Activated CD8-positive, alpha-beta T cell treated with anti-CD3 and anti-CD28 coated beads, Interleukin-2, amount 10 ng/mL, durations not matched to agents 7 days and 5 days (primary cell): ENCODE results near the gene PUS1. TPM values are rescaled to one million over a fixed set of nuclear protein-coding genes. Genes with fewer than 3 reads are reported as not detected.
"Not testable (repeated sequence)": the region's sequence is repeated elsewhere in the genome, so short reads cannot be mapped to it uniquely, and the experiment has no call there.

Experiments used
- ATAC-seq: fragments of 150-1000 bp; cut with Tn5 transposase; one replicate; pipeline ENCODE4 v1.10.0; 2021; ENCODE audit warnings: moderate library complexity
- CTCF ChIA-PET: fragments of 350-600 bp; sonication (Branson Sonifier 250); formaldehyde crosslinking; loops from one replicate; lab custom pipeline; 2021; ENCODE audit warnings: antibody characterized with exemption; lab: Charles Lee
- POLR2A ChIA-PET: fragments of 350-600 bp; sonication (Branson Sonifier 250); formaldehyde crosslinking; loops from one replicate; lab custom pipeline; 2021; ENCODE audit warnings: antibody characterized with exemption; lab: Charles Lee
- DNase-seq: peaks from one replicate; pipeline ENCODE4 v3.0.0-alpha.2; 2020
- H3K27ac Mint-ChIP-seq: one replicate; pipeline ENCODE4 v1.8.0; 2021; ENCODE audit warnings: mild to moderate bottlenecking, mixed read lengths
- H3K27me3 Mint-ChIP-seq: one replicate; pipeline ENCODE4 v1.8.0; 2021; ENCODE audit warnings: low read depth, mixed read lengths
- H3K36me3 Mint-ChIP-seq: one replicate; pipeline ENCODE4 v1.8.0; 2021; ENCODE audit warnings: low read depth, mixed read lengths
- H3K4me1 Mint-ChIP-seq: one replicate; pipeline ENCODE4 v1.8.0; 2021; ENCODE audit warnings: low read depth, mixed read lengths
- H3K4me3 Mint-ChIP-seq: one replicate; pipeline ENCODE4 v1.8.0; 2021; ENCODE audit warnings: mild to moderate bottlenecking, mixed read lengths
- H3K9me3 Mint-ChIP-seq: one replicate; pipeline ENCODE4 v1.8.0; 2022; ENCODE audit warnings: mixed read lengths; ENCODE audit not compliant: insufficient read depth
- total RNA-seq, 2 experiments: library from RNA; stranded (reverse); gene quantifications; one replicate each; pipeline ENCODE4 v1.2.3, GENCODE V29; 2021

The PUS1 gene
- total RNA-seq, 2 experiments from 2014 or later: 57.3 to 64.7 TPM

GRCh38 chr12:131963381-131963780, 34.3 kb downstream of the PUS1 start:
- no peak for ATAC-seq
- H3K27me3 Mint-ChIP-seq: no peaks in the 10 kb centered on the region
- peak overlapping the region; percentile 1 for H3K27ac Mint-ChIP-seq
- no peak for DNase-seq
- peaks cover 32% of the 10 kb centered on the region for H3K4me1 Mint-ChIP-seq
- H3K4me3 Mint-ChIP-seq: no peak overlapping the region
- peaks cover 24% of the 10 kb centered on the region for H3K36me3 Mint-ChIP-seq
- H3K9me3 Mint-ChIP-seq: no peaks in the 10 kb centered on the region
- ChIA-PET POLR2A (no interaction called here), CTCF (no interaction called here)

GRCh38 chr12:131965073-131965472, 36.0 kb downstream of the PUS1 start:
- Mint-ChIP-seq H3K4me3 (no peak overlapping the region), H3K27me3 (no peaks in the 10 kb centered on the region), H3K36me3 (peaks cover 26% of the 10 kb centered on the region), H3K9me3 (no peaks in the 10 kb centered on the region), H3K4me1 (peaks cover 25% of the 10 kb centered on the region), H3K27ac (no peak overlapping the region)
- POLR2A ChIA-PET: no interaction called here
- ATAC-seq: no peak
- CTCF ChIA-PET: no interaction called here
- DNase-seq: no peak

- ATAC-seq: no peak
- H3K27ac Mint-ChIP-seq: no peak overlapping the region
- no peaks in the 10 kb centered on the region for H3K27me3 Mint-ChIP-seq
- H3K9me3 Mint-ChIP-seq: no peaks in the 10 kb centered on the region
- ChIA-PET POLR2A (no interaction called here), CTCF (no interaction called here)
- no peak overlapping the region for H3K4me3 Mint-ChIP-seq
- peaks cover 12% of the 10 kb centered on the region for H3K36me3 Mint-ChIP-seq
- no peaks in the 10 kb centered on the region for H3K4me1 Mint-ChIP-seq
- DNase-seq: no peak
These were observed 42.1 kb downstream of the PUS1 start for GRCh38 chr12:131971226-131971625.

- Mint-ChIP-seq H3K27me3 (no peaks in the 10 kb centered on the region), H3K27ac (no peak overlapping the region), H3K9me3 (no peaks in the 10 kb centered on the region), H3K4me1 (no peaks in the 10 kb centered on the region), H3K36me3 (peaks cover 12% of the 10 kb centered on the region), H3K4me3 (no peak overlapping the region)
- ChIA-PET POLR2A (no interaction called here), CTCF (no interaction called here)
- no peak for ATAC-seq
- no peak for DNase-seq
These were observed 46.2 kb downstream of the PUS1 start for GRCh38 chr12:131975228-131975627.

- POLR2A ChIA-PET: no interaction called here
- CTCF ChIA-PET: no interaction called here
- Mint-ChIP-seq H3K27ac (no peak overlapping the region), H3K9me3 (no peaks in the 10 kb centered on the region), H3K4me1 (peaks cover 11% of the 10 kb centered on the region), H3K36me3 (peaks cover 26% of the 10 kb centered on the region), H3K27me3 (no peaks in the 10 kb centered on the region), H3K4me3 (no peak overlapping the region)
- ATAC-seq: no peak
- DNase-seq: no peak
These were observed 50.5 kb downstream of the PUS1 start for GRCh38 chr12:131979606-131980005.

- peaks cover 27% of the 10 kb centered on the region for H3K36me3 Mint-ChIP-seq
These were observed 51.2 kb downstream of the PUS1 start for GRCh38 chr12:131980263-131980662.

GRCh38 chr12:131981388-131981787, 52.3 kb downstream of the PUS1 start:
- Mint-ChIP-seq H3K27ac (no peak overlapping the region), H3K27me3 (no peaks in the 10 kb centered on the region), H3K4me1 (peaks cover 16% of the 10 kb centered on the region), H3K4me3 (no peak overlapping the region), H3K9me3 (no peaks in the 10 kb centered on the region), H3K36me3 (peaks cover 32% of the 10 kb centered on the region)
- no peak for ATAC-seq
- ChIA-PET POLR2A (no interaction called here), CTCF (no interaction called here)
- no peak for DNase-seq

More at GRCh38 chr12:131980263-131980662, 51.2 kb downstream of the PUS1 start:
- peaks cover 16% of the 10 kb centered on the region for H3K4me1 Mint-ChIP-seq
- no peak for ATAC-seq
- no peaks in the 10 kb centered on the region for H3K9me3 Mint-ChIP-seq
- ChIA-PET POLR2A (no interaction called here), CTCF (no interaction called here)
- no peaks in the 10 kb centered on the region for H3K27me3 Mint-ChIP-seq
- no peak overlapping the region for H3K27ac Mint-ChIP-seq
- no peak overlapping the region for H3K4me3 Mint-ChIP-seq
- no peak for DNase-seq

- DNase-seq: no peak
- peaks cover 39% of the 10 kb centered on the region for H3K36me3 Mint-ChIP-seq
- peaks cover 16% of the 10 kb centered on the region for H3K4me1 Mint-ChIP-seq
- ChIA-PET POLR2A (no interaction called here), CTCF (no interaction called here)
- no peaks in the 10 kb centered on the region for H3K27me3 Mint-ChIP-seq
- no peak for ATAC-seq
- H3K27ac Mint-ChIP-seq: no peak overlapping the region
- no peak overlapping the region for H3K4me3 Mint-ChIP-seq
- no peaks in the 10 kb centered on the region for H3K9me3 Mint-ChIP-seq
These were observed 53.0 kb downstream of the PUS1 start for GRCh38 chr12:131982041-131982440.

- no peak overlapping the region for H3K27ac Mint-ChIP-seq
- no peak overlapping the region for H3K4me3 Mint-ChIP-seq
- ChIA-PET POLR2A (no interaction called here), CTCF (no interaction called here)
- DNase-seq: no peak
- no peaks in the 10 kb centered on the region for H3K9me3 Mint-ChIP-seq
- ATAC-seq: no peak
- H3K27me3 Mint-ChIP-seq: no peaks in the 10 kb centered on the region
- peaks cover 16% of the 10 kb centered on the region for H3K4me1 Mint-ChIP-seq
- H3K36me3 Mint-ChIP-seq: peaks cover 48% of the 10 kb centered on the region
These were observed 54.0 kb downstream of the PUS1 start for GRCh38 chr12:131983026-131983425.

GRCh38 chr12:131983554-131983953, 54.5 kb downstream of the PUS1 start:
- Mint-ChIP-seq H3K27me3 (no peaks in the 10 kb centered on the region), H3K4me1 (peaks cover 16% of the 10 kb centered on the region), H3K4me3 (no peak overlapping the region), H3K27ac (no peak overlapping the region), H3K9me3 (no peaks in the 10 kb centered on the region), H3K36me3 (peaks cover 50% of the 10 kb centered on the region)
- POLR2A ChIA-PET: no interaction called here
- ATAC-seq (no peak), DNase-seq (no peak)
- CTCF ChIA-PET: no interaction called here

- Mint-ChIP-seq H3K4me1 (peaks cover 16% of the 10 kb centered on the region), H3K4me3 (no peak overlapping the region), H3K27ac (peak overlapping the region; percentile 60), H3K36me3 (peaks cover 52% of the 10 kb centered on the region), H3K27me3 (no peaks in the 10 kb centered on the region), H3K9me3 (no peaks in the 10 kb centered on the region)
- POLR2A ChIA-PET: interaction anchor here (0.6 kb wide), 1 partner anchor 15 kb away, joined by 3 read pairs; no protein-coding TSS in a partner anchor
- CTCF ChIA-PET: no interaction called here
- DNase-seq: no peak
- no peak for ATAC-seq
These were observed 55.3 kb downstream of the PUS1 start for GRCh38 chr12:131984334-131984733.

GRCh38 chr12:131985510-131985875, 56.4 kb downstream of the PUS1 start:
- H3K27me3 Mint-ChIP-seq, POLR2A ChIA-PET, DNase-seq, CTCF ChIA-PET, H3K27ac Mint-ChIP-seq, H3K4me3 Mint-ChIP-seq, ATAC-seq, H3K9me3 Mint-ChIP-seq: not testable (repeated sequence)
- Mint-ChIP-seq H3K36me3 (peaks cover 52% of the 10 kb centered on the region), H3K4me1 (peaks cover 16% of the 10 kb centered on the region)

- ChIA-PET CTCF (no interaction called here), POLR2A (no interaction called here)
- H3K4me3 Mint-ChIP-seq: no peak overlapping the region
- ATAC-seq (no peak), DNase-seq (no peak)
- peaks cover 53% of the 10 kb centered on the region for H3K36me3 Mint-ChIP-seq
- H3K27ac Mint-ChIP-seq: no peak overlapping the region
- no peaks in the 10 kb centered on the region for H3K27me3 Mint-ChIP-seq
- H3K4me1 Mint-ChIP-seq: peaks cover 16% of the 10 kb centered on the region
- no peaks in the 10 kb centered on the region for H3K9me3 Mint-ChIP-seq
These were observed 57.3 kb downstream of the PUS1 start for GRCh38 chr12:131986361-131986760.
